B cell (primary cell): Measurements from ENCODE around the gene AASDHPPT.

Source experiments
- EZH2 ChIP-seq: IDR thresholded peaks from 2 replicates; pipeline ENCODE4 v1.6.1; 2012; ENCODE audit warnings: borderline replicate concordance, low read depth, mild to moderate bottlenecking, moderate library complexity, low read length; ENCODE audit not compliant: insufficient read depth, poor library complexity, severe bottlenecking
- TF ChIP-seq, protein P1 (sequence below): fragments of 200-600 bp; IDR thresholded peaks from one replicate; pipeline ENCODE4 v1.8.0; 2022; ENCODE audit warnings: antibody characterized with exemption, mild to moderate bottlenecking

DNA sequence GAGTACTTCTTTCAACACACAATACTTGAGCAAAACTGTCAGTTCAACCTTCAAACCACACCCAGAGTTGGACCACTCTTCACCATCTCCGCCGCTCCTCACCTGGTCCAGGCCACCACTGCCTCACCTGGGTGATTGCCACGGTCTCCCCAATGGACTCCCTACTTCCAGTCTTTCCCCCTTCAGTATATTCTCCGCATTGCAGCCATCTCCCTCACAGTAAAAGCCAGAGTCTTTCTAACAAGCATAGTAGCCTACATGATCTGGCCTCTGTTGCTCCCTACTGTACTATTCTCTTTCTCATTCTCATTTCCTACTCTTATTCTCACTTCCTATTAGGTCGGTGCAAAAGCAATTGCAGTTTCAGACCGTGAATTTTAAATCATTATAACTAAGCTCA lies 28.5 kb downstream of the AASDHPPT start:
- TF ChIP-seq, protein P1, sequence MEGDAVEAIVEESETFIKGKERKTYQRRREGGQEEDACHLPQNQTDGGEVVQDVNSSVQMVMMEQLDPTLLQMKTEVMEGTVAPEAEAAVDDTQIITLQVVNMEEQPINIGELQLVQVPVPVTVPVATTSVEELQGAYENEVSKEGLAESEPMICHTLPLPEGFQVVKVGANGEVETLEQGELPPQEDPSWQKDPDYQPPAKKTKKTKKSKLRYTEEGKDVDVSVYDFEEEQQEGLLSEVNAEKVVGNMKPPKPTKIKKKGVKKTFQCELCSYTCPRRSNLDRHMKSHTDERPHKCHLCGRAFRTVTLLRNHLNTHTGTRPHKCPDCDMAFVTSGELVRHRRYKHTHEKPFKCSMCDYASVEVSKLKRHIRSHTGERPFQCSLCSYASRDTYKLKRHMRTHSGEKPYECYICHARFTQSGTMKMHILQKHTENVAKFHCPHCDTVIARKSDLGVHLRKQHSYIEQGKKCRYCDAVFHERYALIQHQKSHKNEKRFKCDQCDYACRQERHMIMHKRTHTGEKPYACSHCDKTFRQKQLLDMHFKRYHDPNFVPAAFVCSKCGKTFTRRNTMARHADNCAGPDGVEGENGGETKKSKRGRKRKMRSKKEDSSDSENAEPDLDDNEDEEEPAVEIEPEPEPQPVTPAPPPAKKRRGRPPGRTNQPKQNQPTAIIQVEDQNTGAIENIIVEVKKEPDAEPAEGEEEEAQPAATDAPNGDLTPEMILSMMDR = no peak
- TF ChIP-seq EZH2 = no peak
